GM19240 (cell line): ENCODE data around the gene ZMIZ1.

ENCODE experiments used
- DNase-seq: peaks from one replicate; pipeline ENCODE4 v3.0.0; 2011; ENCODE audit warnings: low spot score; ENCODE audit not compliant: insufficient read length

The ZMIZ1 gene

GRCh38 chr10:79149345-79149661 is 80.5 kb downstream of the ZMIZ1 start:
- DNase-seq: no peak

GRCh38 chr10:79149662-79150443 is 81.1 kb downstream of the ZMIZ1 start:
- peak; percentile 36 for DNase-seq

GRCh38 chr10:79150444-79150754 is 81.6 kb downstream of the ZMIZ1 start:
- no peak for DNase-seq

- DNase-seq: no peak
These were observed 83.7 kb downstream of the ZMIZ1 start for GRCh38 chr10:79152423-79152817.

- DNase-seq: no peak
These were observed 85.0 kb downstream of the ZMIZ1 start for GRCh38 chr10:79153745-79154144.

DNA sequence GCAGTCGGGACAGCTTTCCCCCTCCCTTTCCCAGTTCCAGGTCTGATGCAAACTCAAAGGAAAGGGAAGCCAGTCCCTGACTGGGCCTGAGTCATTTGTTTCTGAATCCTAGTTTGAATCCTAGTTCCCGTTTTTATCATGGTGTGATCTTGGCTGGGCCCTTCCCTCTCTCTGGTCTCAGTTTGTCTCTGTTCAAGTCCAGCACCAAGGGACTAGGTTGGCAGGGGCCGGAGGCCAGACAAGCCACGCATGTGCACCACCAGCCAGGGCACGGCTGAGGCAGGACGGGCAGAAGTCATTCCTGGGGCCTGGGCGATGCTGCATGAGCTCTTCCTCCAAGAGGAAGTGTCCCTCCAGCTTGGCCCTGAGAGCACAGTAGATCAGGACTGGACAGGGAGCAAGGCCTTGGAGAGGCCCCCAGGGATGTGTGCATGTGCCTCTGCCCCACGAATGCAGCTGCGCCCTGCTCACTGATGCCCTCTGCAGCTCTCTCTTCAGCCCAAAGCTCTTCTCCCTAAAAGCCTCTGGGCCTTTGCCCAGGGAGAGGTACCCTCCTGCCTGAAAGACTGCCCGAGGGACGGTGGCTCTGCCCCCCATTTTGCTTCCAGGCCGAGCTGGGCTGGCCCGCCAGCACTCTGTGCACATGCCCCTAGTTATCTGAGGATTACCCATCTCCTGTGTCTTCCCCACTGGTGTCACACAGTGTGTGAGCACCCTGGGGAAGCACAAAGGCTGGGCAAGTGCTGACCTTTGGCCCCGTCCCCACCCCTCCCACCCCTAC is 86.7 kb downstream of the ZMIZ1 start:
- no peak for DNase-seq

- no peak for DNase-seq
These were observed 87.8 kb downstream of the ZMIZ1 start for GRCh38 chr10:79156334-79157274.

DNA sequence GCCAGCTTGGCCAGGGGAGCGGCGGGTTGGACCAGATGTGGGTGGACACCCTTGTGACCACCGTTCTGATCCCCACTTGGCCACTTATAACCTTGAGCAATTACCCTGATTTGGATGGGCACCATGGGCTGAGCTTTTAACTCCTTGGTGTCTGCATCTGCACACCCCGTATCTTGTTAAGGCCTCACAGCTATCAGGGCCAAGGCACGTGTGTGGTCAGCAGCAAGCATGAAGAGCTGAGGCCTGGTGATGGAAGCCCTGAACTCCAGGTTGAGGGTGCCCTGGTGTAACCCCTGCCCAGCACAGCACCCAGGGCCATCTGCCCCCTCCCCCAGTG is 89.2 kb downstream of the ZMIZ1 start:
- DNase-seq: no peak

GRCh38 chr10:79158402-79159097 is 89.8 kb downstream of the ZMIZ1 start:
- DNase-seq: no peak

DNA sequence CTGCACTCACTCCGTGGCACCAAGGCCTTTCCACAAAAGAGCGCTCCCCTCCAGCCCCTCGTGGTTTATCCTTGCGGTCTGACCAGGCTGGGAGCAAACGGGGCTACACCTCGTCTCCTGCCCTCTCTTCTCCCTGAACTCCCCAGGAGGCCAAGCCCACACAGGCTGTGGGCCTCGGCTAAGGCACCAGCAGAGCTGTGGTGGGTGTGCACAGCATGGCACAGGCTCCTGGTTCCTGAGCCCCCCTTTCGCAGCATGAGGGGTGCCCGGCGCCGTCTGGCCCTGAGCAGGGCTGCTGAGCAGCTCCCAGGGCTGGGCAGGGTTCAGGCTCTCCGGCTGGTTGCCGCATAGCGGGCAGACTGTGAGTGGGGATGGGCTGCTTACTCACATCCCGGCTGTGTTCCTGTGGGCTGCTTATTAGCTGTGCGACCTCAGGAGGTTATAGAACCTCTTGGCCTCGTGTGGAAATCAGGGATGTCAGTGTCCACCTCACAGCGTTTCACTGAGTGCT is 90.4 kb downstream of the ZMIZ1 start:
- DNase-seq: no peak

DNA sequence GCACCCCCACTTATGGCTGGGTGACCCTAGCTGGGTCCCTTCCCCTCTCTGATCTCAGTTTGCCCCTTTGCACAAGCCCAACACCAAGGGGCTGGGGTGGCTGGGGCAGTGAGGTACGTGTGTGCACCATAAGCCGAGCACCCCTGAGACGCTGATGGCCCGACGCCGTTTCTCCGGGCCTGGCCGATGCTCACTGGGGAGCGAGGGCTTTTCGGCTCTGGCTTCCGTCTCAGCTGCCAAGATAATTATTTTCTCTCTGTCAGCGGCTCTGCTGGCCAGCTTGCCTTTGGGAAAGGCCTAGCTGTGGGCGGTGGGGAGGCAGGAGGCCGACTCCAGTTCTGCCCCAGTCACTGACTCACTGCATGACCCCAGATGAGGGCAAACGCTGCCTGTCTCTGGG is 91.0 kb downstream of the ZMIZ1 start:
- DNase-seq: no peak

DNA sequence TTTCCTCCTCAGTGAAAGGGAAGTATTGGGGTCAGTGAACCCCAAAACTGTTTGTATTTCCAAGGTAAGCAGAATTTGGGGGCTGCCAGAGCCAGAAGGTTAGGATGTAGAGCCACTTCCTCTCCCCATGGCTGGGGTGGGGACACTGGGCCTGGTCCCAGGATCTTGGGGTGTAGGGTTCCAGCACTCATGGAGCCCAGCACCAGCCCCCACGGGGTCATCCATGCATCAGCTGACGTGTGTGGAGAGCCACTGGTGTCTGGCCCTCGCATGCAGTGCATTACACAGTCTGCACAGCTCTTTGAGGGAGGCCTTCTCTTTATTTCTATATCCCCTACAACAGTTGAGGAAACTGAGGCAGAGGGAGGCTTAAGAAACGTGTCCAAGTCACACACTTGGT is 91.4 kb downstream of the ZMIZ1 start:
- DNase-seq: no peak

- no peak for DNase-seq
These were observed 92.8 kb downstream of the ZMIZ1 start for GRCh38 chr10:79161557-79161956.

DNA sequence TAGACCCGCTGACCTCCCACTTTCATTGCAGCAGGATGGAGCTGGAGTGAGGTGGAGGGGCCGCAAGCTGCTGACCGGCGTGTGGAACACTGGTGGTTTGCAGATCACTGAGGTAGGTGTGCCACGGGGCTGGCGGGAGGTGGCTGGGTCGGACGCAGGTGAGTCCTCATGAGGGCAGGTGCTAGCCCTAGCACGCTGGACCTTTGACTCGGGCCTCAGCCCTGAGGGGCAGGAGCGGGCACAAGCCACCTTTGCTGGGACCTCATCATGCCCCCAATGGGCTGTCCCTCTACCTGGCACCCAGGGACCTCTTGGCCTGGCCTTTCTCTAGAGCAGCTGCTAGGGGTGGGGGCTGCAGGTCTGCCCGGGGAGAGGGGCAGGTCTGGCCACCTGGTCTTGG is 93.3 kb downstream of the ZMIZ1 start:
- DNase-seq: no peak

DNA sequence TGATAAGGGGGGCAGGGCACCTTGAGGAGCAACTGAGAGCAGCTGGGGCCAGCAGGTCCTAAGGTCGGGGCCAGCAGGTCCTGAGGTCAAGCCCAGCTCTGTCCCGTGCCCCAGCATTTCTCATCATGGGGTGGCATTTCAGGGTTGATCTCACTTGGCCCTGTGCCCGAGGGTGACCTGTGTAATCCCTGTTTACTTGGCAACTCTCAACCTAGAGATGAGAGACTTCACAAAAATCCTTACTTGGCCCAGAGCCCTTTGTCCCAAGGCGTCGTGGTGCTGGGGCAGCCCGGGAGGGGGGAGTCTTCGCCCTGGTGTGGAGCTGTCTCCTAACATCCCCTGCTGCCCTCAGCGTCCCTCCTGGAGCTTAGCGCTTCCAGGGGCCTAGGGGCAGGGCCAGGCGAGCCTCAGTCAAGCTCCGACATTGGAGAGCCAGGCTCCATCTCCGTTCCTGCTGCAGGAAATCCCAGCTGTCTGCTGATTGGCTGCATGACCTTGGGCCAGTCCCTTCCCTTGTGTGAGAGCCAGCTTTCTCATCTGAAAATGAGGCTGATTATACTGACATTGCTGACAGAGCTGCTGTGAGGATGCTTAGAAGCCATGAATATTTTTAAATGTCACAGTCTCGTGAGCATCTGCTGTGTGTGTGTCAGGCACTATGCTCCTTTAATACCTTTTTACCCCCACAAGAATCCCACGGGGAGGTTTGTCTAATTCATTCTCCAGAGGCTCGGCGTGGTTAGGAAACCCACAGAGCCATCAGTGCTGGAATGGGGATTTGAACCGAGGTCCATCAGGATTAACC is 94.3 kb downstream of the ZMIZ1 start:
- no peak for DNase-seq

DNA sequence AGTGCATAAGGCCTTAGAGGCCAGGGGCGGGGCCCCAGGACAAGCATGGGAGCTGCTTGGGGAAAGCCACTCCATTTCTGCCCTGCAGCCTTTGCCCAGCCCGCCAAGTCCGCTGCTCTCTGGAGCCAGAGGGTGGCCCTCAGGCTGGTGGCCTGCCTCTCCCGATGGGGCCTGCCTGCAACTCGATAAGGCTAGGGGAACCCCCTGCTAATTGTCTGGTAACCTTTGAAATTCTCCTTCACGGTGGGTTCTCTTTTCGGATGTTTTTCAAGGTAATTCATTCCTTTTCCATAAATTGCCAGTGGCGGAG is 94.9 kb downstream of the ZMIZ1 start:
- DNase-seq: no peak

DNA sequence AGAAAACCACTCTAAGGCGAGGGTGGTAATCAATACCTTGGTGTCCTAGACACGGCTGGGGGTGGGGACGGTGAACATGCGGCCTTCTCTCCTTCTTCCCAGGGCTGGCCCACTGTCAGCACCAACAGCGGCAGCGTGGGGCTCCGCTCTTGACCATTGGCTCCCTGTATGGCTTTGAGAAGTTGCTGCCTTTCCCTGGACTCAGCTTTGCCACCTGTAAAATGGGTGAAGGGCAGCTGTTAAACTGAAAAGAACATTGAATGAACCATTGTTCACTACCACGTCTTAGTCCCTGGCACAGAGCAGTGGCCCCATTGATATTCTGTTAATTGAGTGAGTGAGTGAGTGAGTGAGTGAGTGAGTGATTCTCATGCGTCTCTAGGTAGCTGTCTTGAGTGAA is 95.3 kb downstream of the ZMIZ1 start:
- no peak for DNase-seq

- no peak for DNase-seq
These were observed 96.5 kb downstream of the ZMIZ1 start for GRCh38 chr10:79165070-79165778.

- DNase-seq: no peak
These were observed 97.6 kb downstream of the ZMIZ1 start for GRCh38 chr10:79166312-79166721.

DNA sequence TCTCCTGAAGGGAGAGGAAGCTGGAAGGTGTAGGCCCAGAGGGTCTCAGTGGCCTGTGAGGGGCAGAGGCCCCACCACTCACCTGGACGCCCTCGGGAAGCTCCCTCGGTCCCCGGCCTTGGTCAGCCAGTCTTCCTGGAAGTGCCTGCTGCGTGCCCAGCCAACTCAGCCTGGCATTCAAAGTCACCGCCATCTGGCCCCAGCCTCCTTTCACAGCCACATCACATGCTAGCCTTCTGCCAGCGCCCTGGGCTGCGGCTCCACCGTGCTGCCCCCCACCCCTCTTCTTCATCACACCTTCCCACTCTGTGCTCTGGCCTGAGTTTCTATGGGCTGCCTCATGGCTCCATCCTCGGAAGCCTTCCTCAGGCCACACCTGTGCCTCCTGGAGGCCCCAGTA is 98.0 kb downstream of the ZMIZ1 start:
- DNase-seq: no peak
